KOPT-K1 (cell line): ENCODE measurements around the gene PAN3.
"Not testable (repeated sequence)": the region's sequence is repeated elsewhere in the genome, so short reads cannot be mapped to it uniquely, and the experiment has no call there.

Experiments used
- H3K27ac ChIP-seq: fragments of 200-600 bp; sonication (generic); 2 replicates; pipeline ENCODE4 v1.5.1; 2016; ENCODE audit warnings: antibody characterized with exemption, mild to moderate bottlenecking, low read depth, low read length; ENCODE audit not compliant: poor library complexity, severe bottlenecking
- H3K36me3 ChIP-seq: fragments of 200-600 bp; sonication (generic); 2 replicates; pipeline ENCODE4 v1.5.1; 2017; ENCODE audit warnings: antibody characterized with exemption, mild to moderate bottlenecking, low read length, moderate library complexity; ENCODE audit not compliant: insufficient read depth
- H3K9me3 ChIP-seq: fragments of 200-600 bp; sonication (generic); 2 replicates; pipeline ENCODE4 v1.5.1; 2017; ENCODE audit warnings: antibody characterized with exemption, low read length, mild to moderate bottlenecking; ENCODE audit not compliant: insufficient read depth, poor library complexity, severe bottlenecking

Gene PAN3

GRCh38 chr13:28120317-28120716 lies 18.0 kb upstream of the PAN3 start:
- Histone ChIP-seq H3K9me3 (no peaks in the 10 kb centered on the region), H3K36me3 (no peaks in the 10 kb centered on the region), H3K27ac (no peak overlapping the region)

- H3K36me3 ChIP-seq: no peaks in the 10 kb centered on the region
- no peak overlapping the region for H3K27ac ChIP-seq
- no peaks in the 10 kb centered on the region for H3K9me3 ChIP-seq
Measured at GRCh38 chr13:28121224-28121623, 17.1 kb upstream of the PAN3 start.

- H3K9me3 ChIP-seq: no peaks in the 10 kb centered on the region
- no peaks in the 10 kb centered on the region for H3K36me3 ChIP-seq
- H3K27ac ChIP-seq: no peak overlapping the region
Measured at GRCh38 chr13:28128030-28128429, 10.3 kb upstream of the PAN3 start.

- no peaks in the 10 kb centered on the region for H3K36me3 ChIP-seq
- H3K27ac ChIP-seq: no peak overlapping the region
- no peaks in the 10 kb centered on the region for H3K9me3 ChIP-seq
Measured at GRCh38 chr13:28128926-28129325, 9.4 kb upstream of the PAN3 start.

GRCh38 chr13:28129911-28130693 lies 8.2 kb upstream of the PAN3 start:
- Histone ChIP-seq H3K9me3 (no peaks in the 10 kb centered on the region), H3K36me3 (no peaks in the 10 kb centered on the region), H3K27ac (no peak overlapping the region)

- Histone ChIP-seq H3K9me3 (no peaks in the 10 kb centered on the region), H3K36me3 (no peaks in the 10 kb centered on the region), H3K27ac (no peak overlapping the region)
Measured at GRCh38 chr13:28131646-28132045, 6.7 kb upstream of the PAN3 start.

GRCh38 chr13:28136916-28137315 lies 1.4 kb upstream of the PAN3 start:
- Histone ChIP-seq H3K9me3 (no peaks in the 10 kb centered on the region), H3K27ac (peak overlapping the region; percentile 100)

GRCh38 chr13:28137596-28137995 lies 749 bp upstream of the PAN3 start:
- Histone ChIP-seq H3K36me3 (no peaks in the 10 kb centered on the region), H3K9me3 (no peaks in the 10 kb centered on the region), H3K27ac (peak overlapping the region; percentile 100)

More at GRCh38 chr13:28136916-28137315, 1.4 kb upstream of the PAN3 start:
- H3K36me3 ChIP-seq: no peaks in the 10 kb centered on the region

- H3K27ac ChIP-seq: peak overlapping the region; percentile 100
- no peaks in the 10 kb centered on the region for H3K9me3 ChIP-seq
- H3K36me3 ChIP-seq: no peaks in the 10 kb centered on the region
Measured at GRCh38 chr13:28138756-28139470, 568 bp downstream of the PAN3 start.

- Histone ChIP-seq H3K9me3 (no peaks in the 10 kb centered on the region), H3K36me3 (0 out of 2 replicates have a peak, but pooled peaks cover 4% of the 10 kb centered on the region), H3K27ac (peak overlapping the region; percentile 100)
Measured at GRCh38 chr13:28140433-28141125, 2.2 kb downstream of the PAN3 start.

- H3K27ac ChIP-seq, H3K9me3 ChIP-seq, H3K36me3 ChIP-seq: not testable (repeated sequence)
Measured at GRCh38 chr13:28141542-28141941, 3.2 kb downstream of the PAN3 start.

- H3K36me3 ChIP-seq: peaks cover 18% of the 10 kb centered on the region
- no peak overlapping the region for H3K27ac ChIP-seq
- H3K9me3 ChIP-seq: no peaks in the 10 kb centered on the region
Measured at GRCh38 chr13:28145049-28145448, 6.7 kb downstream of the PAN3 start.

GRCh38 chr13:28147495-28147894 lies 9.2 kb downstream of the PAN3 start:
- Histone ChIP-seq H3K27ac (no peak overlapping the region), H3K36me3 (peaks cover 18% of the 10 kb centered on the region), H3K9me3 (no peaks in the 10 kb centered on the region)

GRCh38 chr13:28159057-28159456 lies 20.7 kb downstream of the PAN3 start:
- Histone ChIP-seq H3K36me3 (peaks cover 19% of the 10 kb centered on the region), H3K27ac (no peak overlapping the region)

GRCh38 chr13:28161370-28161769 lies 23.0 kb downstream of the PAN3 start:
- Histone ChIP-seq H3K9me3 (peaks cover 22% of the 10 kb centered on the region), H3K27ac (no peak overlapping the region), H3K36me3 (peaks cover 9% of the 10 kb centered on the region)

More at GRCh38 chr13:28159057-28159456, 20.7 kb downstream of the PAN3 start:
- peaks cover 42% of the 10 kb centered on the region for H3K9me3 ChIP-seq
